GM12873 (cell line): ENCODE results near the gene ZNF264.

Experiments
- TF ChIP-seq, protein P1 (sequence below): IDR thresholded peaks from 2 replicates; pipeline ENCODE4 v1.5.1; 2012; ENCODE audit warnings: low read depth, mild to moderate bottlenecking, moderate library complexity, low read length, control low read depth; ENCODE audit not compliant: insufficient read depth; ENCODE audit errors: missing control alignments

Gene ZNF264

DNA sequence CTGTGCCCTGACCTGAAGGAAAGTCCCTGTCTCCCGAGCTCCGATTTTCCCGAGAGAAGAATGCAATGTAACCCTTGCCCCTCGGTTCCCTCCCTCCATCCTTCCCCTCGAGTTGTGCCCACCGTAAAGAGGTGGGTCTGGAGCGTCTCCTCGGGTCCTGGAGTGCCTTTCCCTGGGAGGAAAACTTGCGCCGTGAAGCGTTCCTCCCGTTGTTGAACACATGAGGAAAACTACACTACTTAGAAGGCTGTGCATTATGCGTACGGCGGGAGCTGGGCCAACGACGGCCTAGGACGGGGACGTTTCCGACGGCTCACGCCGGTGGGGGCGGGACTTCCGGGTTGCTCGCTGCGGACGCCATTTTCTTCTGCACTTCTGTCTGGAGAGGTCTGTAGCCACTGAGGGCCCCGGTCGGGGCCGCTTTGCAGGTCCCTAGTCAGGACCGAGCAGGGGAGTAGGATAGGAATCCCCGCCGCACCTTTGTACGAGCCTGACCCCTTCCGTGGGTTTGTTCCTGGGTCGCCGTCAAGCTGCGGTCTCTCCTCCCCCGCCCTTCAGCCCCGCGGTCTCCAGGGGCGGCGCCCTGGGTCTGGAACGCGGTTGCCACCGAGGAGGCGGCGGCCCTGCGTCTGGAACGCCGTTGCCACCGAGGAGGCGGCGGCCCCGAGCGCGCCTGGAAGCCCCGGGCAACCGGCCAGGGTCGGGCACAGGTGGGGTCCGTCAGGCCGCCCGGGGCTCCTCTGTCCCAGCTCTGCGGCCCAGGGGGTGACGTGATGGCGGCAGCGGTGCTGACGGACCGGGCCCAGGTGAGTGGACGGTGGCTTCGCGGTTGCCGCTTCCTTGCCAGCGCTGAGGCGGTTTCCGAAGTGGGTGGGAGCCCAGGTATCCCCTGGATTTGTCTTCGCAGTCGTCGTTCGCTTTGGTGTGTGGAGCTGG, at the start of gene ZNF264:
TSS of gene ZNF264 (plus strand) at position 360 of the 936 bp plus-strand sequence. CDS start at position 774, 414 bp downstream.
- TF ChIP-seq, protein P1, sequence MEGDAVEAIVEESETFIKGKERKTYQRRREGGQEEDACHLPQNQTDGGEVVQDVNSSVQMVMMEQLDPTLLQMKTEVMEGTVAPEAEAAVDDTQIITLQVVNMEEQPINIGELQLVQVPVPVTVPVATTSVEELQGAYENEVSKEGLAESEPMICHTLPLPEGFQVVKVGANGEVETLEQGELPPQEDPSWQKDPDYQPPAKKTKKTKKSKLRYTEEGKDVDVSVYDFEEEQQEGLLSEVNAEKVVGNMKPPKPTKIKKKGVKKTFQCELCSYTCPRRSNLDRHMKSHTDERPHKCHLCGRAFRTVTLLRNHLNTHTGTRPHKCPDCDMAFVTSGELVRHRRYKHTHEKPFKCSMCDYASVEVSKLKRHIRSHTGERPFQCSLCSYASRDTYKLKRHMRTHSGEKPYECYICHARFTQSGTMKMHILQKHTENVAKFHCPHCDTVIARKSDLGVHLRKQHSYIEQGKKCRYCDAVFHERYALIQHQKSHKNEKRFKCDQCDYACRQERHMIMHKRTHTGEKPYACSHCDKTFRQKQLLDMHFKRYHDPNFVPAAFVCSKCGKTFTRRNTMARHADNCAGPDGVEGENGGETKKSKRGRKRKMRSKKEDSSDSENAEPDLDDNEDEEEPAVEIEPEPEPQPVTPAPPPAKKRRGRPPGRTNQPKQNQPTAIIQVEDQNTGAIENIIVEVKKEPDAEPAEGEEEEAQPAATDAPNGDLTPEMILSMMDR = peak; percentile 5

DNA sequence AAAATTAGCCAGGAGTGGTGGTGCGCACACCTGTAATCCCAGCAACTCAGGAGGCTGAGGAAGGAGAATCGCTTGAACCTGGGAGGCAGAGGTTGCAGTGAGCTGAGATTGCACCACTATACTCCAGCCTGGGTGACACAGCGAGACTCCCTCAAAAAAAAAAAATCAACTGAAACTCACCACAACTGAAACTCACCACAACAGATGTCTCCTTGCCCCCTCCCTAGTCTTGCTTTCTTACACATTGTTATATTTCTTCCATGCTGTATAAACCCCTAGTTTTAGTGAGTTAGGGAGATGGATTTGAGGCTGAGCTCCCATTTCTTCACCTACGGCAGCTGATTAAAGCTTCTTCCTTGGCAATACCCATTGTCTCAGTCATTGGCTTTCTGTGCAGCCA, 49.6 kb upstream of the ZNF264 start:
- TF ChIP-seq, protein P1 = no peak

DNA sequence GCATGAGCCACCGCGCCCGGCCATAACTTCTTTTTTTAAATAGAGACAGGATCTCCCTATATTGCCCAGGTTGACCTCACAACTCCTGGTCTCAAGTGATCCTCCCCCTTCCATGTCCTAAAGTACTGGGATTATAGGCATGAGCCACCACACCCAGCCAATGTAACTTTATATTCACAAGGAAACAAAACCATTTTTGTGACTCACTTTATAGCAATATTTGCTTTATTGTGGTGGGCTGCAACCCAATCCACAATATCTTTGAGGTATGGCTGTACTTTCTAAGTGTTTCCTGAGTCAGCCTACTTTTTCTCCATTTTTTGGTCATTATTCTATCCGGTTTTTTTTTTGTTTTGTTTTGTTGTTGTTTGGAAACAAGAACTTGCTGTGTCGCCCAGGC, 38.4 kb upstream of the ZNF264 start:
- TF ChIP-seq, protein P1 = no peak

DNA sequence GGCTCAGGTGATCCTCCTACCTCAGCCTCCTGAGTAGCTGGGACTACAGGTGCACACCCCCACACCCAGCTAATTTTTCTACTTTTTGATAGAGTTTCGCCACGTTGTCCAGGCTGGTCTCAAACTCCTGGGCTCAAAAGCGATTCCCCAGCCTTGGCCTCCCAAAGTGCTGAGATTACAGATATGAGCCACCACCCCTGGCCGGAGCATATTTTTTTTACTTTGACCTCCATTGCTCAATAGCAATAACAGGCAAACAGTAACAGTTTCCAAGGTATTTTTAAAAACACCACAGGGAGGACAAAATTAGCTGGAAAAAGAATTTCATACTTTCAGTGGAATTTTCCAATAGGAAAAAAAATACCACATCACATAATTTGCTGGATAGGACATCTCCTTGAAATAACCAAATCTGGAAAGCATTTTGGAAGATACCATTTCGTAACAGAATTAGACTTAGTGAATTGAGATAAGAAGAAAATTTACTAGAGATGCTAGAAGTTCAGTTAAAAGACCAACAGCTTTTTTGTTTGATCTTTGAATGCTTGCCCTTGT, 29.2 kb upstream of the ZNF264 start:
- TF ChIP-seq, protein P1 = no peak

DNA sequence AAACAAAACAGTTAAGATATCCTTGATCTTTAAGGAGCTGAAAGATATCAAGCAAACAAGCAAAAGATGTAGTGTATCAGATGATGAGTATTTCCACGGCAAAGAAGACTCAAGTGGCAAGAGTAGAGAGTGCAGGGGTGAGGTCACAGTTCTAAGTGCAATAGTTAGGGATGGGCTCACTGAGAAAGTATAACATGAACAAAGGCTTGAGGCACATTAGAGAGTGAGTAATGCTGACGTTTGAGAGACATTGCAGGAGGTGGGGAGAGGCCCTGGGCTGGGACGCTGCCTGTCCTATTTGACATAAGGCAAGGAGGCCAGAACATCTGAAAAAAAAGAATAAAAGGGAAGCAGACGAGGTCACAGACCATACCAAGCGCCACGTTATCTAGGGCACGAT, 25.5 kb upstream of the ZNF264 start:
- TF ChIP-seq, protein P1 = no peak

DNA sequence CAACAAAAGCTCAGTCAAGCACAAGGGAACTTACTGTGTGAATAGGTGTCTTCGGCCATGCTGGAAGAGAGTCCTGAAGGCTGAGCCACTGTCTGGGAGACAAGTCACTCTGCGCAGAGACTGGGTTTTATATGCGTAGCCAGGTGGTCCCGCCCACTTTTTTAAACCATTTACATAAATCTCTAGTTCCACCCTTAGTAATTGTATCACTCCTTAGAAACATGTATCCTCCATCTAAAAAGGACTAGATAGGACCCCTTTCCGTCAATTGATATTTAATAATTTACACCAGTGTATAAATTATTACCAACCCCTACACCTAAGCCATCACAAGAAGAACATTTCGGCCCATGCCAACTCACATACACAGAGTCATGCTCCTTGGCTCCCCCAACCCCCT, 23.9 kb upstream of the ZNF264 start, which contains the start of gene DUXA:
TSS of gene DUXA (minus strand) at position 101 of the 400 bp plus-strand sequence. CDS start at position 59, 42 bp downstream.
- TF ChIP-seq, protein P1 = no peak

DNA sequence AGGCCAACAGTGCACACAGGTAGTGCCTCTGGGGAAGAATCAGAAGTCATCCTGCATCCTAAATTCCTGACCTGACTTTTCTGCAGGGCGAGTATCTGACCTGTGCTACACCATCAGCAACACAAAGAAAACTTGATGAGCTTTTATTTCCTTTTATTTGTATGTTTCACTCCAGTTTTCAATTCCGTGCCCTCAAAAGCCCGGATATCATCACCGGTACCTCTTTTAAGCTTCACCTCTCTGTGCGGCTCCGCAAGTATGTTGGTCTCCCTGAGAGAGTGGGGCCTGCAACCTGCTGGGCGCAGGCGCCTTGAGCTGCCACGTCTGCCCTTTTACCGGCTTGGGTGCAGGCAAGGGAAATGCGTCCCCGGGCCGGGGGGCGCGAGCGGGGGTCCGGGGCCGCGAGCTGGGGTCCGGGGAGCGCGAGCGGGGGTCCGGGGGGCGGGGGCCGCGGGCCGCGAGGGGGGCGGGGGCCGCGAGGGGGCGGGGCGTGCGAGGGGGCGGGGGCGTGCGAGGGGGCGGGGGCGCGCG, 19.7 kb upstream of the ZNF264 start:
- TF ChIP-seq, protein P1 = no peak
